HG03442 (cell line): ENCODE data around the gene TSHZ1.

Source experiments
- ATAC-seq: cut with Tn5 transposase; IDR thresholded peaks from one replicate; pipeline ENCODE4 v1.9.1; 2021; ENCODE audit warnings: mild to moderate bottlenecking, moderate library complexity; ENCODE audit not compliant: unreplicated experiment

TSHZ1 gene

GRCh38 chr18:75268364-75268646 lies 57.7 kb downstream of the TSHZ1 start:
- no peak for ATAC-seq

GRCh38 chr18:75269124-75269680 lies 58.6 kb downstream of the TSHZ1 start:
- ATAC-seq, result no peak

GRCh38 chr18:75269696-75270095 lies 59.1 kb downstream of the TSHZ1 start:
- ATAC-seq, result no peak

GRCh38 chr18:75271952-75272351 lies 61.4 kb downstream of the TSHZ1 start:
- ATAC-seq, result no peak

- ATAC-seq, result no peak
Observed at GRCh38 chr18:75273817-75274216, 63.2 kb downstream of the TSHZ1 start.

GRCh38 chr18:75275226-75275625 lies 64.6 kb downstream of the TSHZ1 start:
- no peak for ATAC-seq

- no peak for ATAC-seq
Observed at GRCh38 chr18:75276818-75277609, 66.4 kb downstream of the TSHZ1 start.

- no peak for ATAC-seq
Observed at GRCh38 chr18:75277610-75277928, 67.0 kb downstream of the TSHZ1 start.

GRCh38 chr18:75279381-75279780 lies 68.8 kb downstream of the TSHZ1 start:
- no peak for ATAC-seq

GRCh38 chr18:75280427-75281280 lies 70.1 kb downstream of the TSHZ1 start:
- ATAC-seq, result no peak

- ATAC-seq, result no peak
Observed at GRCh38 chr18:75282746-75283145, 72.1 kb downstream of the TSHZ1 start.

- ATAC-seq, result no peak
Observed at GRCh38 chr18:75283731-75284130, 73.1 kb downstream of the TSHZ1 start.

- ATAC-seq, result no peak
Observed at GRCh38 chr18:75284566-75284965, 74.0 kb downstream of the TSHZ1 start.

GRCh38 chr18:75285876-75286275 lies 75.3 kb downstream of the TSHZ1 start:
- no peak for ATAC-seq

- no peak for ATAC-seq
Observed at GRCh38 chr18:75287006-75287405, 76.4 kb downstream of the TSHZ1 start.

GRCh38 chr18:75287700-75288099 lies 77.1 kb downstream of the TSHZ1 start:
- ATAC-seq, result no peak

- ATAC-seq, result no peak
Observed at GRCh38 chr18:75289761-75290160, 79.2 kb downstream of the TSHZ1 start.

- ATAC-seq, result no peak
Observed at GRCh38 chr18:75290737-75291358, 80.3 kb downstream of the TSHZ1 start.

GRCh38 chr18:75291460-75291859 lies 80.9 kb downstream of the TSHZ1 start:
- ATAC-seq, result no peak

- ATAC-seq, result no peak
Observed at GRCh38 chr18:75293591-75293990, 83.0 kb downstream of the TSHZ1 start.

GRCh38 chr18:75297731-75298130 lies 87.1 kb downstream of the TSHZ1 start:
- no peak for ATAC-seq
